NCI-H146 treated with DMSO at 0.1 percent for 48 hours (cell line): ENCODE results near the gene TMED5.
"Not testable (repeated sequence)": the region's sequence is repeated elsewhere in the genome, so short reads cannot be mapped to it uniquely, and the experiment has no call there.

Experiments
- DNase-seq: peaks from one replicate; lab custom pipeline; 2025; ENCODE audit not compliant: unreplicated experiment; lab: John Stamatoyannopoulos, UW

The TMED5 gene

GRCh38 chr1:93172778-93173177 is 7.4 kb downstream of the TMED5 start:
- no peak for DNase-seq

GRCh38 chr1:93171549-93172034 is 8.6 kb downstream of the TMED5 start:
- DNase-seq = no peak

DNA sequence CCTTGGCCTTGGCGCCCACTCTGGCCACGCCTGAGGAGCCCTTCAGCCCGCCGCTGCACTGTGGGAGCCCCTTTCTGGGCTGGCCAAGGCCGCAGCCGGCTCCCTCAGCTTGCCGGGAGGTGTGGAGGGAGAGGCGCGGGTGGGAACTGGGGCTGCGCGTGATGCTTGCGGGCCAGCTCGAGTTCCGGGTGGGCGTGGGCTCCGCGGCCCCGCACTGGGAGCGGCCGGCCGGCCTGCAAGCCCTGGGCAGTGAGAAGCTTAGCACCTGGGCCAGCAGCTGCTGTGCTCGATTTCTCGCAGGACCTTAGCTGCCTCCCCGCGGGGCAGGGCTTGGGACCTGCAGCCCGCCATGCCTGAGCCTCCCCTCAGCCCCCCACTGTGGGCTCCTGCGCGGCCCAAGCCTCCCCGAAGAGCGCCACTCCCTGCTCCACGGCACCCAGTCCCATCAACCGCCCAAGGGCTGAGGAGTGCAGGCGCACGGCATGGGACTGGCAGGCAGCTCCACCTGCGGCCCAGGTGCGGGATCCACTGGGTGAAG is 10.0 kb downstream of the TMED5 start:
- not testable (repeated sequence) for DNase-seq

DNA sequence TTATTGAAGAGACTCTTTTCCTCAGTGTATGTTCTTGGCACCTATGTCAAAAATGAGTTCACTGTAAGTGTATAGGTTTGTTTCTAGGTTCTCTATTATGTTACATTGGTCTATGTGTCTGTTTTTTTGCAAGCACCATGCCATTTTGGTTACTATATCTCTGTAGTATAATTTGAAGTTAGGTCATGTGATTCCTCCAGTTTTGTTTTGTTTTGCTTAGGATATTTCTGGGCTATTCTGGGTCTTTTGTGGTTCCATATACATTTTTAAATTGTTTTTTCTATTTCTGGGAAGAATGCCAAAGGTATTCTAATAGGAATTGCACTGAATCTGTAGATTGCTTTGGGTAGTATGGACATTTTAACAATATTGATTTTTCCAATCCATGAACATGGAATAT is 13.2 kb downstream of the TMED5 start:
- no peak for DNase-seq

DNA sequence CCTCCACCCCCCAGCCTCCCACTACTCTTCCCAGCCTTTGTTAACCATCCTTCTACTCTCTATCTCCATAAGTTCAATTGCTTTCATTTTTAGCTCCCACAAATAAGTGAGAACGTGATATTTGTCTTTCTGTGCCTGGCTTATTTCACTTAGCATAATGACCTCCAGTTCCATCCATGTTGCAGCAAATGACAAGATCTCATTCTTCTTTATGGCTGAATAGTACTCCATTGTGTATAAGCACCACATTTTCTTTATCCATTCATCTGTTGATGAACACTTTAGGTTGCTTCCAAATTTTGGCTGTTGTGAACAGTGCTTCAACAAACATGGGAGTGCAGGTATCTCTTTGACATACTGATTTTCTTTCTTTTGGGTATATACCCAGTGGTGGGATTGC is 14.3 kb downstream of the TMED5 start:
- not testable (repeated sequence) for DNase-seq

DNA sequence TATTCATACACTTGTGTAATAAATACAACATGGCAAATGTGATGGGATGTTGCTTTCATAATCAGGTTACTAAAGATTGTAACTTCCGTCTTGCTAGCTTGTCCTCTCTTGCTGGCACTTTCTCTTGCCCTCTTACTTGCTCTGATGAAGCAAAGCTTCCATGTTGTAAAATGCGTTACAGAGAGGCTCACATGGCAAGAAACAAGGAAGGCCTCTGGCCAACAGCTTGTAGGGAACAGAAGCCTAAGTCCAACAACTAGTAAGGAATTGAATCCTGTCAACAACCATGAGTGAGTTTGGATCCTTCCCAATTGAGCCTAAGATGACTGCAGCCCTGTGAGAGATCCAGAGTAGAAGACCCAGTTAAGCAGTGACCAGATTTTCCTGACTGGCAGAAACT is 15.4 kb downstream of the TMED5 start:
- DNase-seq = no peak

GRCh38 chr1:93163314-93163713 is 16.9 kb downstream of the TMED5 start:
- DNase-seq = not testable (repeated sequence)

- DNase-seq = no peak
These were observed 20.9 kb downstream of the TMED5 start for GRCh38 chr1:93159337-93159736.

GRCh38 chr1:93155335-93155734 is 24.9 kb downstream of the TMED5 start:
- DNase-seq = no peak

GRCh38 chr1:93154898-93155297 is 25.3 kb downstream of the TMED5 start:
- DNase-seq = no peak

- no peak for DNase-seq
These were observed 27.4 kb downstream of the TMED5 start for GRCh38 chr1:93152835-93153234.

GRCh38 chr1:93151474-93151873 is 28.7 kb downstream of the TMED5 start:
- no peak for DNase-seq

DNA sequence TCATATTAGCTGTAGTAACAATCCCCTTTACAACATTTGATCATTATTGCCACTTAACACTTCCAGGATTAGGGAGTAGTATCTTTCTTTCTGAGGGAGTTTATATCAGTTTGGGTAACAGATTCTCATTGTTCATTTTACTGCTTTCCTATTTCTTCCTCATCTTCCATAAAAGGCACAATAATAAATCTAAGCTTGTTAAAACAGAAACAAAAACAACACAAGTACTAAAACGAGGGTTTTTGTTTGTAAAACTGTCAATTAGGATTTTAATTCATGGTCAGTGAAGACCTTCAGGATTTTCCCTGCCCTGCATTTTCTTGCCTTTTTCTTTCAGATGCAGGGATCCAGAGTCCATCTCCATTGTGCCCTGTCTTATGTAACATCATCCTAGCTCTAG is 29.5 kb downstream of the TMED5 start:
- DNase-seq = no peak

- DNase-seq = no peak
These were observed 32.2 kb downstream of the TMED5 start for GRCh38 chr1:93148001-93148400.

- DNase-seq = no peak
These were observed 36.4 kb downstream of the TMED5 start for GRCh38 chr1:93143769-93144168.

GRCh38 chr1:93143136-93143535 is 37.1 kb downstream of the TMED5 start:
- DNase-seq = no peak

- DNase-seq = no peak
These were observed 38.1 kb downstream of the TMED5 start for GRCh38 chr1:93142161-93142560.

- no peak for DNase-seq
These were observed 40.1 kb downstream of the TMED5 start for GRCh38 chr1:93140106-93140505.

DNA sequence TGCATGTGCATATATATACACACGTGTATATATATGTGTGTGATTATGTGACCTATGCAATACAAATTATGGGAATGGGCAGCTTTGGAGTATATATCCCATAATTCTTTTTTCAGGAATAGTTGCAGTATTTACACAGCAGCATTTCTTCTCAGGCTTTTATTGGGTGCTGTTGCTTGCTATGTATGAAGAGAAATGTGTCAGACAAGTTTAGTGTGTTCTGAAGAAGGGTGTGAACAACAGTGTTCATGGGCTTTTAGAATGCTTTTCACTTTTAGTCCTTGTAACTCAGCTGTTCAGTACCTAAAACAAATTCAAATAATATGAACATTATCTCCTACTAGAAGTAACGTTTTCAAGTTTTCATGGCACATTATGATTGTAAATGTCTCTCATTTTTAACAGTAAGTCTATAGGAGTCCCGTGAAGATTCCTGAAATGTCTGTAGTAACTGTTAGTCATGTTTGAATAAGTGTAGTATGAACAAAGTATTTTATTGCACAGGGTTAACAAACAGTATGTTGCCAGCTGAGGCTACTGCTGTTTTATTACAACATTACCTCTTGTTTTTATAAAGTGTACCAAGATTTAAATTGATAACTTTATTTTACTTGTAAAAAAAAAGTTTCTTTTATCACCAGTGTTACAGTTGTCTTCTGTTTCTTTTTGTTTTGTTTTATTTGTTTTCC is 42.5 kb downstream of the TMED5 start:
- DNase-seq = no peak

GRCh38 chr1:93136445-93136844 is 43.8 kb downstream of the TMED5 start:
- no peak for DNase-seq

- no peak for DNase-seq
These were observed 47.6 kb downstream of the TMED5 start for GRCh38 chr1:93132638-93133037.

DNA sequence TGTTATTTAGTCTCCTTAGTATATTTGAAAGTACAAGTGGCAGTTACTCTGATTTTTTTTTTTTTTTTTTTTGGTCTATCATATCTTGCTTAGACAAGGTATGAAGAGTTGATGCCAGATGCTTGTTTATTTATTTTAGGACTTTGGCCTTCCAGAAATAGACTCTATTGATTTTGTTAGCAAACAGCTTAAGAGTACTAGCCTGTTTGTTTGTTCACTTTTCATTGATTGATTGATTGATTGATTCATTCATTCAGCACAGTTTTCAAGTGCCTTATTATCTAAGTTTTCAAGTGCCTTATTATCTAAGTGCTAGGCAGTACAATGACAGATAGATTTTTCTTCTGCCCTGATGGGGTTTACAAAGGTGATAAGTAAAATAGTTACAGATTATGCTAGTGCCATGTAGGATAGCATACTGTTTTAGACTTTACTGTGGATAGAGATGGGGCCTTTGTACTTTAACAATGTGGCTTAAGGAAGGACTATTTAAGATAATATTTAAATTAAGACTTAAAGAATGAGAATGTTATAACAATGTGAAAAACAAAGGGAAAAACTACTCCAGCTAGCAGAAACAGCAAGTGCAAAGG is 50.6 kb downstream of the TMED5 start:
- DNase-seq = peak; percentile 20
